Stimulated activated effector memory CD8-positive, alpha-beta T cell treated with anti-CD3 and anti-CD28 coated beads, Interleukin-12 subunit alpha, Interleukin-12 subunit beta, amount 100 ng/mL, for 72 hours (primary cell): ENCODE data around the gene CLECL1.
A peak's percentile ranks its signal among the peaks of the same experiment; 100 is the strongest.
"Not testable (repeated sequence)": the region's sequence is repeated elsewhere in the genome, so short reads cannot be mapped to it uniquely, and the experiment has no call there.

Experiments
- ATAC-seq: fragments of 150-1000 bp; cut with Tn5 transposase; 2 replicates; pipeline ENCODE4 v1.10.0; 2021
- DNase-seq, 2 donors: peaks; one replicate each; pipeline ENCODE4 v3.0.0; 2021 to 2022; ENCODE audit warnings: low spot score in 2 of 2
- H3K27ac Mint-ChIP-seq: one replicate; pipeline ENCODE4 v1.8.0; 2022; ENCODE audit warnings: mild to moderate bottlenecking, mixed read lengths
- H3K36me3 Mint-ChIP-seq: one replicate; pipeline ENCODE4 v1.8.0; 2022; ENCODE audit warnings: mild to moderate bottlenecking, mixed read lengths
- H3K4me1 Mint-ChIP-seq: one replicate; pipeline ENCODE4 v1.8.0; 2022; ENCODE audit warnings: mixed read lengths
- H3K4me3 Mint-ChIP-seq: one replicate; pipeline ENCODE4 v1.8.0; 2022; ENCODE audit warnings: mild to moderate bottlenecking, mixed read lengths
- H3K9me3 Mint-ChIP-seq: one replicate; pipeline ENCODE4 v1.8.0; 2022; ENCODE audit warnings: mixed read lengths

Gene CLECL1

GRCh38 chr12:9739404-9740105 lies 6.7 kb upstream of the CLECL1 start:
- peaks cover 12% of the 10 kb centered on the region for H3K36me3 Mint-ChIP-seq
- peak overlapping the region; percentile 89 for H3K27ac Mint-ChIP-seq
- not testable (repeated sequence) for DNase-seq, ATAC-seq, H3K9me3 Mint-ChIP-seq
- peaks cover 51% of the 10 kb centered on the region for H3K4me1 Mint-ChIP-seq
- peak overlapping the region; percentile 69 for H3K4me3 Mint-ChIP-seq

GRCh38 chr12:9738905-9739304 lies 6.0 kb upstream of the CLECL1 start:
- not testable (repeated sequence) for H3K9me3 Mint-ChIP-seq, ATAC-seq, DNase-seq
- peaks cover 48% of the 10 kb centered on the region for H3K4me1 Mint-ChIP-seq
- H3K27ac Mint-ChIP-seq = peak overlapping the region; percentile 75
- peak overlapping the region; percentile 16 for H3K4me3 Mint-ChIP-seq
- H3K36me3 Mint-ChIP-seq = peaks cover 12% of the 10 kb centered on the region

DNA sequence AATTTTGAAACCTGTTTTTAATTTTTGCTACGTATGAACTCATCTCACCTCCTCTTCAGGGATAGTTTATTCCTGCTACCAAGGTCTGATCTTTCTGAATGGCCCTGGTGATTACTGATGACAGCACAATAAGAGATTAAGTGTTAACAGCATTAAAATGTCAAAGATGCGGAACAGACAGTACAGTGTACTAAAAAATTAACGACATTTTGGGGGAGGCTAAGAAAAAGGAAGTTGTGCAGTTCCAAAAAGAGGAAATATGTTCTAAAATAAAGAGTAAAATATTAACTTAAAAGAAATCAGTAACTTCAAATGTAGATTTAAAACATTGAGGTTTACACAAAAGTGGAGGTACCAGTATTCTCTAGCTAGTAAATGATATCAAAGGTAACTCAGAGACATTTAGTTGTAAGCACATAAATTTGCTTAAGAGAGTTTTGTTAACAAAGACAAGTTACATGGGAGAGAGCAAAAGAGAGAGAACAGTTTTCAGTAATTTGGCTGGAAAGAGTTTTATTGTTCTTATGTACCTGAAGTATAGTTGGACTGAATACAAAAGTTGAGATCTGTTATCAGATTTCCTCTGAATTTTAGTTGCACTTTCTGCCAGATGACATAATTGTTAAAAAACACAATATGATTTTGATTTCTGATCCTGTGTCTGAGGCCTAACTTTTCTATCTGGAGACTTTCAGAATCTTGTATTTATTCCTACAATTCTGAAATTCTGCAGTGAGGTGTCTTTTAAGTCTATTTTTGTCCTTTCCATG lies 4.2 kb upstream of the CLECL1 start:
- DNase-seq (no peak), ATAC-seq (no peak)
- Mint-ChIP-seq H3K9me3 (peaks cover 2% of the 10 kb centered on the region), H3K27ac (peak overlapping the region; percentile 53), H3K36me3 (peaks cover 5% of the 10 kb centered on the region), H3K4me1 (peaks cover 39% of the 10 kb centered on the region), H3K4me3 (peak overlapping the region; percentile 20)

GRCh38 chr12:9735601-9736000 lies 2.7 kb upstream of the CLECL1 start:
- Mint-ChIP-seq H3K4me1 (peaks cover 33% of the 10 kb centered on the region), H3K36me3 (peaks cover 5% of the 10 kb centered on the region), H3K4me3 (no peak overlapping the region), H3K27ac (no peak overlapping the region), H3K9me3 (peaks cover 1% of the 10 kb centered on the region)
- DNase-seq = no peak
- no peak for ATAC-seq

DNA sequence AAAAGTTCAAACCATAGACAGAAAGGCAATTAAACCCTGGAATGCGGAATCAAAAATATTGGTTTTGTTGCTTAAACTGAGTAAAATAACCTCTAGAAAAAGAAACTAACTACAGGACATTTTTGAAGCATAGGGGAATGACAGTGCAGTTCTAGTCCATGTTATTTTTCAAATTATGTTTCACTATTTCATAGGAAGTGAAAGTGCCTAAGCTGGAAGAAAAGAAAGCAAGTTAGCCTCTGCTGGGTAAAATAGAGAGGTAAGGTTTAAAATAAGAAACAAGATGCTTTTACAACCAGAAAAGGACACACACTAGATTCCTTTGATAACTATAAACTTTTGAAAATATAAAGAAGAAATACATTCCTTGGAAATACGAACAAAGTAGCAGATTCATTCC lies 1.1 kb downstream of the CLECL1 start:
- Mint-ChIP-seq H3K4me1 (peaks cover 14% of the 10 kb centered on the region), H3K27ac (peak overlapping the region; percentile 45), H3K4me3 (peak overlapping the region; percentile 41), H3K9me3 (no peaks in the 10 kb centered on the region), H3K36me3 (no peaks in the 10 kb centered on the region)
- DNase-seq = no peak
- ATAC-seq = no peak

DNA sequence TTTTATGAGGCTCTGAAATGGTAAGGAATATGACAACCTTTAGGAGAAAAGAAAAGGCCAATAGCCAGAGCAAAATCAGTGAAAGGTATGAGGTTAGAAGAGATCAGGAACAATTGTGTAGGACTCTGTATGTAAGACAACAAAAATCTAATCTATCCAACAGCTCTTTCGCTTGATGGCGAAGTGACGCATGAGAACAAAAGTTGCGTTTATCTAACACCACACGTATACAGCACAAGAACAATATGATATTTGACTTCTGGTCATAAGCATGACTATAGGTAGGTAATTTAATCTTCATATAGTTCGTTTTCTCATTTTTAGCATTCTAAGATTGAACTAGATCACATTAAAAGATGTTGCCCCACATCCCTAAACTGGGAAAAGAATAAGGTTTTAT lies 1.5 kb downstream of the CLECL1 start:
- Mint-ChIP-seq H3K9me3 (no peaks in the 10 kb centered on the region), H3K4me1 (peaks cover 10% of the 10 kb centered on the region), H3K27ac (peak overlapping the region; percentile 45), H3K4me3 (peak overlapping the region; percentile 41), H3K36me3 (no peaks in the 10 kb centered on the region)
- ATAC-seq (no peak), DNase-seq (no peak)

DNA sequence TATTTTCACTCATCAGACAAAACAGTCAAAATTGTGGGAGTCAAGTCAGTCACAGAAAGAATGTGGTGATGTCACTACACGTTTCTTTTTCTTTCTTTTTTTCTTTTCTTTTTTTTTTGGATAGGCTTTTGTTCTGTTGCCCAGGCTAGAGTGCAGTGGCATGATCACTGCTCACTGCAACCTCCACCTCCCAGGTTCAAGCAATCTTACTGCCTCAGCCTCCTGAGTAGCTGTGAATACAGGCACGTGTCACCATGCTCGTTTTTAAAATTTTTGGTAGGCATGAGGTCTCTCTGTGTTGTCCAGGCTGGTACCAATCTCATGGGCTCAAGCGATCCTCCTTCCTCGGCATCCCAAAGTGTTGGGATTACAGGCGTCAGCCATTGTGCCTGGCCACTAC lies 2.3 kb downstream of the CLECL1 start:
- Mint-ChIP-seq H3K4me1 (peaks cover 9% of the 10 kb centered on the region), H3K27ac (peak overlapping the region; percentile 45), H3K9me3 (no peaks in the 10 kb centered on the region), H3K4me3 (peak overlapping the region; percentile 41), H3K36me3 (no peaks in the 10 kb centered on the region)
- ATAC-seq (no peak), DNase-seq (no peak)

DNA sequence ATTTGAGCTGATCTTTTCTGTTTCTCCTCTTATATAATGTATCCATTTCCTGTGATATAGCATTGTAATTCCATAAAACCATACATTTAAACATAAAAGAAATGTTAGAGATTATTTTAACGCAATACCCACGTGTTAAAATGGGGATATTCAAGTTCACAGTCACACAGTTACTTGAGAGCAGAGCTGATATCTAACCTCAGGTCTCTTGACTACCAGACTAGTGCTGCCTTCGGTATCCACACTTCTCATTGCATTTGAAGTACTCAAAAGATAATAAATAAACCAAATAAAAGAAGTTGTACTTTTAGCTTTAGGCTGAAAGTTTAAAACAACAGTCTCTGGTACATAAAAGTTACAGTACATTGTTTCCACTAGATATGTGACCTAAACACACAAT lies 2.9 kb downstream of the CLECL1 start:
- DNase-seq (no peak), ATAC-seq (no peak)
- Mint-ChIP-seq H3K36me3 (no peaks in the 10 kb centered on the region), H3K9me3 (no peaks in the 10 kb centered on the region), H3K4me3 (no peak overlapping the region), H3K27ac (no peak overlapping the region), H3K4me1 (peaks cover 9% of the 10 kb centered on the region)

GRCh38 chr12:9729082-9729481 lies 3.8 kb downstream of the CLECL1 start:
- no peak for DNase-seq
- H3K4me3 Mint-ChIP-seq = no peak overlapping the region
- no peaks in the 10 kb centered on the region for H3K36me3 Mint-ChIP-seq
- no peak overlapping the region for H3K27ac Mint-ChIP-seq
- peaks cover 9% of the 10 kb centered on the region for H3K4me1 Mint-ChIP-seq
- no peaks in the 10 kb centered on the region for H3K9me3 Mint-ChIP-seq
- no peak for ATAC-seq

- Mint-ChIP-seq H3K36me3 (no peaks in the 10 kb centered on the region), H3K4me1 (peaks cover 4% of the 10 kb centered on the region), H3K9me3 (no peaks in the 10 kb centered on the region), H3K27ac (no peak overlapping the region), H3K4me3 (no peak overlapping the region)
- ATAC-seq (no peak), DNase-seq (no peak)
Observed at GRCh38 chr12:9727813-9728212, 5.1 kb downstream of the CLECL1 start.

DNA sequence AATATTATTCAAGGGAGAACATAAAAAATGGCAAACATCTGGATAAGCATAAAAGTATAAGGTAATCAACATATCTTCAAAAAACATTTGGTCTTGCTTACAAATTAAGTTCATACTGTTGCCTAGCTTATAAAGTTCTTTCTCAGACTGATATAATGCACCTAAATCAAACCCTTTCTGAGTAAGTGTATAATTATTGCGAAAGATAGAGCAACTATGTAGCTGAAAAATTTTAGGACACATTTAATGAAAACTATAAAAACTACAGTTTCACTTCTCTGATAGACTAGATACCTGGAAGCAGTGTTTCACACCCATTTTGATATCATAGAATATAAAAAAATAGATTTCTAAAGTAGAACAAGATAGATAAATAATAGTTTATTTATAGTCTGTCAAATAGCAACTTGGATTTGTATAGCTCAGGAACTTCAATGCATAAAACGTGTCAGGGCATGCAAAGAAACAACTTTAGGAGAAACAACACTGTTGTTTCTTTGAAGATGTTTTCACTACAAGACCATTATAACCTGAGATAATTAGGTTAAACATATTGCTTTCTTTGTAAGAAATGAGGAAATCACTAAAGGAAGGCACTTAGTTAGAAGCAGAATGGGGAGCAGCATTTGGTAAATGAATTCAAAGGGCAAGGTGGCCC lies 7.6 kb downstream of the CLECL1 start:
- Mint-ChIP-seq H3K9me3 (no peaks in the 10 kb centered on the region), H3K4me3 (no peak overlapping the region), H3K27ac (no peak overlapping the region), H3K36me3 (no peaks in the 10 kb centered on the region), H3K4me1 (no peaks in the 10 kb centered on the region)
- ATAC-seq = no peak
- no peak for DNase-seq

GRCh38 chr12:9724023-9724422 lies 8.9 kb downstream of the CLECL1 start:
- no peak for ATAC-seq
- no peak for DNase-seq
- Mint-ChIP-seq H3K9me3 (no peaks in the 10 kb centered on the region), H3K27ac (no peak overlapping the region), H3K4me1 (peaks cover 6% of the 10 kb centered on the region), H3K36me3 (no peaks in the 10 kb centered on the region), H3K4me3 (no peak overlapping the region)

- no peak for ATAC-seq
- H3K27ac Mint-ChIP-seq = no peak overlapping the region
- peaks cover 6% of the 10 kb centered on the region for H3K4me1 Mint-ChIP-seq
- H3K9me3 Mint-ChIP-seq = no peaks in the 10 kb centered on the region
- H3K36me3 Mint-ChIP-seq = no peaks in the 10 kb centered on the region
- DNase-seq = no peak
- H3K4me3 Mint-ChIP-seq = no peak overlapping the region
Observed at GRCh38 chr12:9721394-9722092, 11.4 kb downstream of the CLECL1 start.

DNA sequence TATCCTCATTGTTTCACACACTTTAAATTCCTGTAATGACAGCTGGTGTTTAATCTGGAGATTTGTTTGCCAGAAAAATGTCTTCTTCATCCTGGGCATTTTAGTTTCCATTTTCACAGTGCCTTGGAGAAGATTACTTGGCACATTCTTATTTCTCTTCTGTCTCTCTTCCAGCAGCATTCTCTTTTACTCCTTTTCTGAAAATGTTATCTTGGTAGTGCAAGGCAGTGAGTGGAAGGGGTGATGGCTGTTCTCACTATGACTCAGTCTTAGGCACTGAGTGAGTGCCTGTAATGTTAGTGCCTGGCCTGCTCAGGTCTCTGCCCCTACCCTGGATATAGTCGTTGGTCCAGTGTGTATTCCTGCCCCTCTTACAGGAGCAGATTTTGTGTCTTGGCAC lies 13.1 kb downstream of the CLECL1 start:
- Mint-ChIP-seq H3K27ac (no peak overlapping the region), H3K36me3 (peaks cover 4% of the 10 kb centered on the region), H3K4me3 (no peak overlapping the region), H3K9me3 (no peaks in the 10 kb centered on the region), H3K4me1 (peaks cover 16% of the 10 kb centered on the region)
- ATAC-seq = peak; percentile 95
- no peak for DNase-seq

- Mint-ChIP-seq H3K9me3 (no peaks in the 10 kb centered on the region), H3K36me3 (peaks cover 4% of the 10 kb centered on the region), H3K4me3 (no peak overlapping the region), H3K27ac (no peak overlapping the region), H3K4me1 (peaks cover 16% of the 10 kb centered on the region)
- ATAC-seq (no peak), DNase-seq (no peak)
Observed at GRCh38 chr12:9718968-9719367, 13.9 kb downstream of the CLECL1 start.
